IMR-90 (cell line): ENCODE results near the gene SH3RF3. TPM values are rescaled to one million over a fixed set of nuclear protein-coding genes. Genes with fewer than 3 reads are reported as not detected.

Source experiments
- ATAC-seq: fragments of 200-7000 bp; cut with Tn5 transposase; 2 replicates; pipeline ENCODE4 v1.9.1; 2020; ENCODE audit warnings: low read depth, mild to moderate bottlenecking, moderate library complexity
- BruUV-seq: library from RNA; stranded (reverse); fragments of 400-500 nt; replicated peaks from 2 replicates; lab custom pipeline; 2021; lab: Mats Ljungman, UMichigan
- CTCF ChIA-PET: fragments of 300-600 bp; formaldehyde crosslinking; extraction: SDS; loops from one replicate; lab custom pipeline; 2021; ENCODE audit warnings: antibody characterized with exemption; lab: Yijun Ruan, JAX
- POLR2A ChIA-PET: fragments of 300-600 bp; sonication (Branson Sonifier 250); formaldehyde crosslinking; loops from one replicate; lab custom pipeline; 2022; ENCODE audit warnings: antibody characterized with exemption; ENCODE audit not compliant: unreplicated experiment; lab: Charles Lee
- DNase-seq: peaks from one replicate; pipeline ENCODE4 v3.0.0; 2013
- H2AFZ ChIP-seq: replicated peaks from 2 replicates; pipeline ENCODE3; 2013; ENCODE audit warnings: low read length, mild to moderate bottlenecking; ENCODE audit not compliant: poor library complexity
- H2AK5ac ChIP-seq: 2 replicates; pipeline ENCODE4 v1.6.1; 2013; ENCODE audit warnings: low read depth, low read length, inconsistent platforms
- H2AK9ac ChIP-seq: replicated peaks from 2 replicates; pipeline ENCODE3; 2013; ENCODE audit warnings: mild to moderate bottlenecking, low read depth, low read length, moderate library complexity; ENCODE audit not compliant: poor library complexity
- H2BK120ac ChIP-seq: 2 replicates; pipeline ENCODE4 v1.6.1; 2013; ENCODE audit warnings: low read depth, low read length, inconsistent platforms
- H2BK15ac ChIP-seq: 3 replicates; pipeline ENCODE4 v1.6.1; 2013; ENCODE audit warnings: low read depth, low read length, inconsistent platforms
- H2BK20ac ChIP-seq: 2 replicates; pipeline ENCODE4 v1.6.1; 2013; ENCODE audit warnings: low read depth, mild to moderate bottlenecking, inconsistent platforms, low read length, moderate library complexity
- H2BK5ac ChIP-seq: 2 replicates; pipeline ENCODE4 v1.6.1; 2013; ENCODE audit warnings: mild to moderate bottlenecking, low read depth, low read length, inconsistent platforms; ENCODE audit not compliant: poor library complexity, severe bottlenecking
- H3K14ac ChIP-seq: replicated peaks from 2 replicates; pipeline ENCODE4 v1.6.1; 2013; ENCODE audit warnings: low read depth, low read length, inconsistent platforms
- H3K18ac ChIP-seq: 2 replicates; pipeline ENCODE4 v1.6.1; 2013; ENCODE audit warnings: low read depth, low read length, control low read depth
- H3K23ac ChIP-seq: 2 replicates; pipeline ENCODE4 v1.6.1; 2013; ENCODE audit warnings: low read depth, low read length, inconsistent platforms
- H3K27ac ChIP-seq: 2 replicates; pipeline ENCODE4 v1.5.1; 2013; ENCODE audit warnings: mild to moderate bottlenecking, control low read depth, low read length; ENCODE audit not compliant: insufficient read depth
- H3K27me3 ChIP-seq: 2 replicates; pipeline ENCODE4 v1.6.1; 2013; ENCODE audit warnings: low read length; ENCODE audit not compliant: control insufficient read depth, insufficient read depth
- H3K36me3 ChIP-seq: 2 replicates; pipeline ENCODE4 v1.6.1; 2013; ENCODE audit warnings: low read length, mixed read lengths; ENCODE audit not compliant: control insufficient read depth, insufficient read depth
- H3K4ac ChIP-seq: 2 replicates; pipeline ENCODE4 v1.6.1; 2013; ENCODE audit warnings: low read depth, low read length, inconsistent platforms
- H3K4me1 ChIP-seq: 2 replicates; pipeline ENCODE4 v1.6.1; 2013; ENCODE audit warnings: low read length, mixed read lengths; ENCODE audit not compliant: control insufficient read depth, insufficient read depth
- H3K4me2 ChIP-seq: 2 replicates; pipeline ENCODE4 v1.6.1; 2013; ENCODE audit warnings: low read depth, mild to moderate bottlenecking, control low read depth, low read length, moderate library complexity
- H3K4me3 ChIP-seq: 2 replicates; pipeline ENCODE4 v1.5.1; 2013; ENCODE audit warnings: low read depth, mild to moderate bottlenecking, control low read depth, low read length, moderate library complexity; ENCODE audit not compliant: insufficient read depth
- H3K56ac ChIP-seq: 2 replicates; pipeline ENCODE4 v1.6.1; 2013; ENCODE audit warnings: low read length, inconsistent platforms; ENCODE audit not compliant: insufficient read depth; ENCODE audit errors: extremely low read depth
- H3K79me1 ChIP-seq, 2 experiments: 2 replicates each; pipeline ENCODE4 v1.6.1; 2013; ENCODE audit warnings: low read length in 2 of 2, inconsistent platforms in 1 of 2, low read depth in 1 of 2
- H3K9ac ChIP-seq: 2 replicates; pipeline ENCODE4 v1.6.1; 2013; ENCODE audit warnings: low read depth, low read length, control low read depth
- H3K9me1 ChIP-seq: 2 replicates; pipeline ENCODE4 v1.6.1; 2013; ENCODE audit warnings: low read length, inconsistent platforms; ENCODE audit not compliant: insufficient read depth
- H3K9me3 ChIP-seq: 2 replicates; pipeline ENCODE4 v1.6.1; 2013; ENCODE audit warnings: low read length; ENCODE audit not compliant: control insufficient read depth, insufficient read depth
- H4K20me1 ChIP-seq: 2 replicates; pipeline ENCODE4 v1.6.1; 2013; ENCODE audit warnings: low read length, inconsistent platforms; ENCODE audit not compliant: insufficient read depth
- H4K5ac ChIP-seq: 2 replicates; pipeline ENCODE4 v1.6.1; 2013; ENCODE audit warnings: mild to moderate bottlenecking, low read depth, low read length, control low read depth
- H4K8ac ChIP-seq, 2 experiments: 2 replicates each; pipeline ENCODE4 v1.6.1; 2013; ENCODE audit warnings: low read depth in 2 of 2, low read length in 2 of 2, control low read depth in 1 of 2, inconsistent platforms in 1 of 2
- H4K91ac ChIP-seq: 2 replicates; pipeline ENCODE4 v1.6.1; 2013; ENCODE audit warnings: low read depth, low read length, inconsistent platforms; ENCODE audit not compliant: insufficient read depth
- MAZ ChIP-seq: IDR thresholded peaks from 2 replicates; pipeline ENCODE4 v1.6.1; 2012; ENCODE audit warnings: low read depth, mild to moderate bottlenecking, low read length, improper control_type of control experiment, moderate library complexity, borderline replicate concordance
- NFE2L2 ChIP-seq: fragments of 150-350 bp; IDR thresholded peaks from 2 replicates; pipeline ENCODE4 v1.6.1; 2016; ENCODE audit warnings: low read depth, mild to moderate bottlenecking, low read length
- POLR2A ChIP-seq: IDR thresholded peaks from 2 replicates; pipeline ENCODE4 v1.6.1; 2012; ENCODE audit warnings: mild to moderate bottlenecking, low read depth, low read length
- RAD21 ChIP-seq: IDR thresholded peaks from 2 replicates; pipeline ENCODE4 v1.6.1; 2012; ENCODE audit warnings: low read length, improper control_type of control experiment
- SMC3 ChIP-seq: fragments of 150-350 bp; IDR thresholded peaks from 2 replicates; pipeline ENCODE4 v1.6.1; 2016; ENCODE audit warnings: low read depth, mild to moderate bottlenecking, antibody characterized with exemption, low read length, moderate library complexity
- WGBS, 2 experiments: methylation state at CpG; one replicate each; pipeline versions ENCODE4 v1.1.5 to v1.1.7; 2013; ENCODE audit warnings: missing lambda C conversion rate in 2 of 2; ENCODE audit not compliant: insufficient read length in 1 of 2; ENCODE audit errors: extremely low coverage in 2 of 2; 5-methylcytosine and 5-hydroxymethylcytosine counted together
- dilution Hi-C: fragments of 300-500 bp; cut with HindIII; formaldehyde crosslinking; loops from one replicate; pipeline ENCODE4 v1.14.3; 2018; ENCODE audit warnings: low sequenced_read_pairs; ENCODE audit not compliant: unreplicated experiment
- in situ Hi-C: fragments of 300-500 bp; cut with MboI; formaldehyde crosslinking; loops from 3 replicates; pipeline ENCODE4 v1.14.3; 2019; ENCODE audit warnings: low sequenced_read_pairs, inconsistent platforms, mixed read lengths
- intact Hi-C: fragments of 100-400 bp; cut with micrococcal nuclease; formaldehyde crosslinking; loops from 2 replicates; pipeline ENCODE4 v1.10.0; 2022
- polyA plus RNA-seq, 3 experiments: library from polyadenylated mRNA; depleted of rRNA; stranded (reverse); fragments of >200 nt; gene quantifications; 2 replicates each; pipeline ENCODE4 v1.2.3, GENCODE V29; 2012; ENCODE audit warnings: low replicate concordance in 1 of 3
- total RNA-seq: library from RNA; depleted of rRNA; stranded (reverse); fragments of >200 nt; gene quantifications from 2 replicates; pipeline ENCODE4 v1.2.3, GENCODE V29; 2012
- TF ChIP-seq, protein P1 (sequence below): fragments of 150-350 bp; IDR thresholded peaks from 2 replicates; pipeline ENCODE4 v1.6.1; 2016; ENCODE audit warnings: low read depth, mild to moderate bottlenecking, low read length, moderate library complexity, borderline replicate concordance

SH3RF3 gene
- total and polyA plus RNA-seq, 2 of the 4 experiments (the other 2 are of a cell fraction), result 3.4 to 5.3 TPM

- ChIA-PET POLR2A (no interaction called here), CTCF (no interaction called here)
- dilution Hi-C loops, result no loop called here
- Histone ChIP-seq H3K36me3 (peaks cover 16% of the 10 kb centered on the region), H3K4me1 (peaks cover 14% of the 10 kb centered on the region), H3K18ac (no peak overlapping the region), H3K9me1 (peaks cover 33% of the 10 kb centered on the region), H3K27me3 (no peaks in the 10 kb centered on the region), H3K9me3 (no peaks in the 10 kb centered on the region), H3K23ac (no peak overlapping the region), H3K9ac (no peak overlapping the region), H4K5ac (no peak overlapping the region), H2BK120ac (no peak overlapping the region), H3K14ac (no peak overlapping the region), H3K56ac (no peak overlapping the region), H2AK9ac (no peak overlapping the region), H4K91ac (no peak overlapping the region), H3K4me2 (no peak overlapping the region), H3K4ac (peak overlapping the region; percentile 37; the same call in 1 of the 2 replicates), H4K20me1 (peaks cover 6% of the 10 kb centered on the region), H4K8ac (no peak overlapping the region), H2AFZ (no peak overlapping the region), H2BK5ac (no peak overlapping the region), H3K4me3 (no peak overlapping the region), H2BK20ac (no peak overlapping the region), H3K27ac (no peak overlapping the region), H3K79me1 (peaks cover 0 to 42% of the 10 kb centered on the region in 2 experiments; a peak in 3 of 4 replicates), H2AK5ac (peak overlapping the region; percentile 13; the same call in 1 of the 2 replicates), H2BK15ac (no peak overlapping the region)
- intact Hi-C loops, result no loop called here
- TF ChIP-seq MAZ (no peak), POLR2A (no peak), NFE2L2 (no peak), RAD21 (no peak), SMC3 (no peak)
- TF ChIP-seq, protein P1, sequence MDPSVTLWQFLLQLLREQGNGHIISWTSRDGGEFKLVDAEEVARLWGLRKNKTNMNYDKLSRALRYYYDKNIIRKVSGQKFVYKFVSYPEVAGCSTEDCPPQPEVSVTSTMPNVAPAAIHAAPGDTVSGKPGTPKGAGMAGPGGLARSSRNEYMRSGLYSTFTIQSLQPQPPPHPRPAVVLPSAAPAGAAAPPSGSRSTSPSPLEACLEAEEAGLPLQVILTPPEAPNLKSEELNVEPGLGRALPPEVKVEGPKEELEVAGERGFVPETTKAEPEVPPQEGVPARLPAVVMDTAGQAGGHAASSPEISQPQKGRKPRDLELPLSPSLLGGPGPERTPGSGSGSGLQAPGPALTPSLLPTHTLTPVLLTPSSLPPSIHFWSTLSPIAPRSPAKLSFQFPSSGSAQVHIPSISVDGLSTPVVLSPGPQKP, result no peak
- ATAC-seq, result no peak
- WGBS, 2 experiments, result 93% methylated on average over 3 of the region's 9 CpGs; no CpG with 5 or more reads in 1 of the 2 experiments
- DNase-seq, result no peak
- in situ Hi-C loops, result no loop called here
- BruUV-seq, result no TSS peak
Measured at GRCh38 chr2:109481599-109481998, 352.6 kb downstream of the SH3RF3 start.
